ENCODE measurements around the gene FRMD4B.

The FRMD4B gene

GRCh38 chr3:69385723-69386555 is at the start of gene FRMD4B:
Gene FRMD4B (minus strand): TSS chr3:69386088. CDS start chr3:69385989, 99 bp downstream.
- in situ Hi-C loops (cut with MboI; ENCODE audit: low sequenced_read_pairs): no loop called here

GRCh38 chr3:69433969-69434325 is 48.1 kb upstream of the FRMD4B start:
- in situ Hi-C loops (cut with MboI; ENCODE audit: low sequenced_read_pairs): loop anchor here (25.0 kb wide), 1 partner anchor 272 kb away; no protein-coding TSS in a partner anchor

- in situ Hi-C loops (cut with MboI; ENCODE audit: low sequenced_read_pairs): loop anchor here (25.0 kb wide), 1 partner anchor 271 kb away; no protein-coding TSS in a partner anchor
Measured at GRCh38 chr3:69433121-69433968, 47.5 kb upstream of the FRMD4B start.

- in situ Hi-C loops (cut with MboI; ENCODE audit: low sequenced_read_pairs): loop anchor here (25.0 kb wide), 1 partner anchor 266 kb away; no protein-coding TSS in a partner anchor
Measured at GRCh38 chr3:69428657-69429255, 42.9 kb upstream of the FRMD4B start.

GRCh38 chr3:69426967-69427304 is 41.0 kb upstream of the FRMD4B start:
- in situ Hi-C loops (cut with MboI; ENCODE audit: low sequenced_read_pairs): loop anchor here (25.0 kb wide), 1 partner anchor 265 kb away; no protein-coding TSS in a partner anchor

GRCh38 chr3:69426291-69426966 is 40.5 kb upstream of the FRMD4B start:
- in situ Hi-C loops (cut with MboI; ENCODE audit: low sequenced_read_pairs): loop anchor here (25.0 kb wide), 1 partner anchor 264 kb away; no protein-coding TSS in a partner anchor

- in situ Hi-C loops (cut with MboI; ENCODE audit: low sequenced_read_pairs): loop anchor here (25.0 kb wide), 1 partner anchor 263 kb away; no protein-coding TSS in a partner anchor
Measured at GRCh38 chr3:69425249-69425648, 39.4 kb upstream of the FRMD4B start.

- in situ Hi-C loops (cut with MboI; ENCODE audit: low sequenced_read_pairs): no loop called here
Measured at GRCh38 chr3:69423463-69424155, 37.7 kb upstream of the FRMD4B start.

- in situ Hi-C loops (cut with MboI; ENCODE audit: low sequenced_read_pairs): no loop called here
Measured at GRCh38 chr3:69422751-69423150, 36.9 kb upstream of the FRMD4B start.

GRCh38 chr3:69420781-69421520 is 35.1 kb upstream of the FRMD4B start:
- in situ Hi-C loops (cut with MboI; ENCODE audit: low sequenced_read_pairs): no loop called here

GRCh38 chr3:69419276-69419675 is 33.4 kb upstream of the FRMD4B start:
- in situ Hi-C loops (cut with MboI; ENCODE audit: low sequenced_read_pairs): no loop called here

GRCh38 chr3:69417541-69418078 is 31.7 kb upstream of the FRMD4B start:
- in situ Hi-C loops (cut with MboI; ENCODE audit: low sequenced_read_pairs): no loop called here

- in situ Hi-C loops (cut with MboI; ENCODE audit: low sequenced_read_pairs): no loop called here
Measured at GRCh38 chr3:69413551-69414207, 27.8 kb upstream of the FRMD4B start.

GRCh38 chr3:69411346-69411745 is 25.5 kb upstream of the FRMD4B start:
- in situ Hi-C loops (cut with MboI; ENCODE audit: low sequenced_read_pairs): no loop called here

GRCh38 chr3:69410301-69410700 is 24.4 kb upstream of the FRMD4B start:
- in situ Hi-C loops (cut with MboI; ENCODE audit: low sequenced_read_pairs): no loop called here

- in situ Hi-C loops (cut with MboI; ENCODE audit: low sequenced_read_pairs): no loop called here
Measured at GRCh38 chr3:69409831-69410230, 23.9 kb upstream of the FRMD4B start.

GRCh38 chr3:69409011-69409410 is 23.1 kb upstream of the FRMD4B start:
- in situ Hi-C loops (cut with MboI; ENCODE audit: low sequenced_read_pairs): no loop called here

- in situ Hi-C loops (cut with MboI; ENCODE audit: low sequenced_read_pairs): no loop called here
Measured at GRCh38 chr3:69408542-69408941, 22.7 kb upstream of the FRMD4B start.

GRCh38 chr3:69407908-69408307 is 22.0 kb upstream of the FRMD4B start:
- in situ Hi-C loops (cut with MboI; ENCODE audit: low sequenced_read_pairs): no loop called here
